Lung (tissue), 12 donors: Measurements from ENCODE around the gene PRKD1. TPM values are rescaled to one million over a fixed set of nuclear protein-coding genes. Genes with fewer than 3 reads are reported as not detected.

Experiments used
- ATAC-seq: fragments of 200-7000 bp; cut with Tn5 transposase; one replicate; pipeline ENCODE4 v1.9.1; 2020; ENCODE audit warnings: moderate number of reproducible peaks; ENCODE audit not compliant: insufficient read depth, low FRiP score
- DNase-seq, 3 donors: peaks; one replicate each; pipeline ENCODE4 v3.0.0-alpha.2; 2013 to 2017
- H3K27ac ChIP-seq, 2 donors: one replicate each; pipeline ENCODE4 v1.5.1; 2013; ENCODE audit warnings: mild to moderate bottlenecking in 2 of 2, moderate library complexity in 2 of 2, control low read depth in 1 of 2, inconsistent platforms in 1 of 2, low read depth in 1 of 2, low read length in 1 of 2
- H3K27me3 ChIP-seq, 3 donors: one replicate each; pipeline ENCODE4 v1.5.1; 2013; ENCODE audit warnings: low read length in 2 of 3; ENCODE audit not compliant: control insufficient read depth in 3 of 3, insufficient read depth in 3 of 3
- H3K36me3 ChIP-seq, 4 donors: one replicate each; pipeline ENCODE4 v1.5.1; 2013; ENCODE audit warnings: low read length in 4 of 4, mild to moderate bottlenecking in 1 of 4, moderate library complexity in 1 of 4; ENCODE audit not compliant: control insufficient read depth in 4 of 4, insufficient read depth in 4 of 4
- H3K4me1 ChIP-seq, 5 donors: one replicate each; pipeline ENCODE4 v1.5.1; 2013; ENCODE audit warnings: low read length in 5 of 5, mild to moderate bottlenecking in 2 of 5, moderate library complexity in 1 of 5; ENCODE audit not compliant: control insufficient read depth in 5 of 5, insufficient read depth in 5 of 5
- H3K4me3 ChIP-seq: one replicate; pipeline ENCODE4 v1.5.1; 2013; ENCODE audit warnings: mild to moderate bottlenecking, control low read depth, moderate library complexity
- H3K9ac ChIP-seq, 2 donors: one replicate each; pipeline ENCODE4 v1.5.1; 2013; ENCODE audit warnings: low read length in 2 of 2, control low read depth in 1 of 2; ENCODE audit not compliant: insufficient read depth in 1 of 2
- H3K9me3 ChIP-seq, 4 donors: one replicate each; pipeline ENCODE4 v1.5.1; 2013; ENCODE audit warnings: low read length in 3 of 4, mild to moderate bottlenecking in 1 of 4, moderate library complexity in 1 of 4; ENCODE audit not compliant: control insufficient read depth in 4 of 4, insufficient read depth in 3 of 4
- WGBS, 2 donors: extraction: QIAGEN DNeasy Blood & Tissue Kit; methylation state at CpG; one replicate each; pipeline ENCODE4 v1.1.7; 2013; 5-methylcytosine and 5-hydroxymethylcytosine counted together
- polyA plus RNA-seq, 2 donors: library from polyadenylated mRNA; stranded (reverse); fragments of 200-250 nt; gene quantifications; one replicate each; pipeline ENCODE4 v1.2.1, GENCODE V29; 2013
- total RNA-seq, 2 donors: library from RNA; depleted of rRNA in 1 of 2; stranded (reverse); fragments of >200 nt in 1 of 2; gene quantifications; one replicate each; pipeline ENCODE4 v1.2.1, GENCODE V29; 2014 to 2021
- TF ChIP-seq, protein P1 (sequence below): IDR thresholded peaks from 2 replicates; pipeline ENCODE4 v1.5.1; 2012; ENCODE audit warnings: mild to moderate bottlenecking; ENCODE audit errors: control extremely low read depth, extremely low read depth
- donor health status: control.
- donor health status: control.
- donor health status: Bipolar disorder and iron deficiency.
- donor health status: healthy.
- donor health status: DM: yes; HTN: yes; CAD: no.

Gene PRKD1
- total and polyA plus RNA-seq, 4 donors: 4.0 to 20.9 (median 11.2) TPM

DNA sequence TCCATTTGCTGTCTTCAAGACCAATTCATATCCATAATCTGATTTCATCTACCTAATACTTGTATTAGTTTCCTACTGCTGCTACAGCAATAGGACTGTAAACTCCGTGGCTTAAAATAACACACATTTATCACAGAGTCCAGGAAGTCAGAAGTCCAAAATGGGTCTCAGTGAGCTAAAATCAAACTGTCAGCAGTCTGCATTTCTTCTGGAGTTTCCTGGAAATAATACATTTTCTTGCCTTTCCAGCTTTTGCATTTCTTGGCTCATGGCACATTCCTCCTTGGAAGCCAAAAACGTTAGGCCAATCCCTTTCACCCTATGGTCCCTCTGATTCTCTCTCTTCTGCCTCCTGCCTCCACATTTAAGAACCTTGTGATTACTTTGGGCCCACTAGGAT is 239.8 kb downstream of the PRKD1 start:
- ATAC-seq (no peak), DNase-seq (peak in 2 of 3 donors; percentile 18 to 31)
- 49 to 54% methylated on average over 2 of the region's 2 CpGs for WGBS, 2 donors
- no peak overlapping the region for H3K9ac ChIP-seq
- no peak overlapping the region for H3K4me3 ChIP-seq
- no peaks in the 10 kb centered on the region for H3K9me3 ChIP-seq
- H3K36me3 ChIP-seq: no peaks in the 10 kb centered on the region
- H3K27me3 ChIP-seq: no peaks in the 10 kb centered on the region
- no peak overlapping the region for H3K27ac ChIP-seq
- H3K4me1 ChIP-seq: peaks cover 0 to 11% (median 2%) of the 10 kb centered on the region in 5 donors
- TF ChIP-seq, protein P1, sequence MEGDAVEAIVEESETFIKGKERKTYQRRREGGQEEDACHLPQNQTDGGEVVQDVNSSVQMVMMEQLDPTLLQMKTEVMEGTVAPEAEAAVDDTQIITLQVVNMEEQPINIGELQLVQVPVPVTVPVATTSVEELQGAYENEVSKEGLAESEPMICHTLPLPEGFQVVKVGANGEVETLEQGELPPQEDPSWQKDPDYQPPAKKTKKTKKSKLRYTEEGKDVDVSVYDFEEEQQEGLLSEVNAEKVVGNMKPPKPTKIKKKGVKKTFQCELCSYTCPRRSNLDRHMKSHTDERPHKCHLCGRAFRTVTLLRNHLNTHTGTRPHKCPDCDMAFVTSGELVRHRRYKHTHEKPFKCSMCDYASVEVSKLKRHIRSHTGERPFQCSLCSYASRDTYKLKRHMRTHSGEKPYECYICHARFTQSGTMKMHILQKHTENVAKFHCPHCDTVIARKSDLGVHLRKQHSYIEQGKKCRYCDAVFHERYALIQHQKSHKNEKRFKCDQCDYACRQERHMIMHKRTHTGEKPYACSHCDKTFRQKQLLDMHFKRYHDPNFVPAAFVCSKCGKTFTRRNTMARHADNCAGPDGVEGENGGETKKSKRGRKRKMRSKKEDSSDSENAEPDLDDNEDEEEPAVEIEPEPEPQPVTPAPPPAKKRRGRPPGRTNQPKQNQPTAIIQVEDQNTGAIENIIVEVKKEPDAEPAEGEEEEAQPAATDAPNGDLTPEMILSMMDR: no peak

GRCh38 chr14:29687071-29687765 is 240.4 kb downstream of the PRKD1 start:
- H3K27me3 ChIP-seq: no peaks in the 10 kb centered on the region
- no peak overlapping the region for H3K9ac ChIP-seq
- TF ChIP-seq, protein P1: no peak
- no peaks in the 10 kb centered on the region for H3K9me3 ChIP-seq
- H3K4me1 ChIP-seq: peaks cover 0 to 11% (median 2%) of the 10 kb centered on the region in 5 donors
- H3K36me3 ChIP-seq: no peaks in the 10 kb centered on the region
- WGBS, 2 donors: 95 to 96% methylated on average over 5 of the region's 5 CpGs
- ATAC-seq (no peak), DNase-seq (no peak)
- H3K4me3 ChIP-seq: no peak overlapping the region
- no peak overlapping the region for H3K27ac ChIP-seq

- Histone ChIP-seq H3K4me3 (no peak overlapping the region), H3K9me3 (no peaks in the 10 kb centered on the region), H3K9ac (no peak overlapping the region), H3K27ac (no peak overlapping the region), H3K36me3 (no peaks in the 10 kb centered on the region), H3K4me1 (peaks cover 0 to 11% (median 2%) of the 10 kb centered on the region in 5 donors), H3K27me3 (no peaks in the 10 kb centered on the region)
- TF ChIP-seq, protein P1: no peak
- DNase-seq: peak; percentile 28 to 69 (median 64)
- no peak for ATAC-seq
These were observed 242.7 kb downstream of the PRKD1 start for GRCh38 chr14:29684926-29685325.

- Histone ChIP-seq H3K9ac (no peak overlapping the region), H3K9me3 (no peaks in the 10 kb centered on the region), H3K27me3 (no peaks in the 10 kb centered on the region), H3K27ac (no peak overlapping the region), H3K4me3 (no peak overlapping the region), H3K36me3 (no peaks in the 10 kb centered on the region), H3K4me1 (peaks cover 0 to 11% (median 2%) of the 10 kb centered on the region in 5 donors)
- DNase-seq (no peak), ATAC-seq (no peak)
- 76 to 87% methylated on average over 2 of the region's 2 CpGs for WGBS, 2 donors
- TF ChIP-seq, protein P1: no peak
These were observed 244.9 kb downstream of the PRKD1 start for GRCh38 chr14:29682789-29683188.
